HepG2 (cell line): Measurements from ENCODE around the gene ZNRF3. TPM values are rescaled to one million over a fixed set of nuclear protein-coding genes. Genes with fewer than 3 reads are reported as not detected.

Experiments used
- ASH2L ChIP-seq: fragments of 300-600, 200-600 bp; sonication (generic); IDR thresholded peaks from 2 replicates; pipeline ENCODE4 v1.7.0; 2017; ENCODE audit warnings: low read depth, mild to moderate bottlenecking, moderate library complexity, mixed read lengths, low read length; ENCODE audit not compliant: insufficient read length
- CENPBD1 ChIP-seq: sonication (generic); formaldehyde crosslinking; IDR thresholded peaks from 2 replicates; pipeline ENCODE4 v1.8.0; 2022; ENCODE audit warnings: missing genetic modification reagents, low read depth, mild to moderate bottlenecking, borderline replicate concordance
- FOXA1 ChIP-seq, 2 experiments: fragments of 450-650 bp in 1 of 2; sonication (generic) in 1 of 2; formaldehyde crosslinking in 1 of 2; IDR thresholded peaks; 2 replicates each; pipeline versions ENCODE4 v1.4.0 to v1.6.1; 2016 to 2020; ENCODE audit warnings: missing genetic modification reagents in 1 of 2
- FOXK2 ChIP-seq: fragments of 450-650 bp; IDR thresholded peaks from 2 replicates; pipeline ENCODE4 v1.6.1; 2016
- FOXM1 ChIP-seq: sonication (generic); formaldehyde crosslinking; IDR thresholded peaks from 2 replicates; pipeline ENCODE4 v1.5.0; 2020; ENCODE audit warnings: missing genetic modification reagents
- GFI1 ChIP-seq: sonication (generic); formaldehyde crosslinking; IDR thresholded peaks from 2 replicates; pipeline ENCODE4 v1.5.0; 2020; ENCODE audit warnings: missing genetic modification reagents, mild to moderate bottlenecking, borderline replicate concordance
- MAX ChIP-seq: IDR thresholded peaks from 2 replicates; pipeline ENCODE4 v1.6.1; 2012; ENCODE audit warnings: inconsistent platforms
- MLXIP ChIP-seq: sonication (generic); formaldehyde crosslinking; IDR thresholded peaks from 2 replicates; pipeline ENCODE4 v1.9.0; 2021; ENCODE audit warnings: missing genetic modification reagents, borderline replicate concordance
- PAF1 ChIP-seq: IDR thresholded peaks from 2 replicates; pipeline ENCODE4 v1.6.1; 2016; ENCODE audit warnings: missing genetic modification reagents, missing compliant biosample characterization
- RARG ChIP-seq: sonication (generic); formaldehyde crosslinking; IDR thresholded peaks from 2 replicates; pipeline ENCODE4 v1.4.0; 2020; ENCODE audit warnings: low read depth, mild to moderate bottlenecking, missing genetic modification reagents
- REXO4 ChIP-seq: sonication (generic); formaldehyde crosslinking; IDR thresholded peaks from 2 replicates; pipeline ENCODE4 v1.8.0; 2022; ENCODE audit warnings: missing genetic modification reagents, mild to moderate bottlenecking, borderline replicate concordance
- RFX1 ChIP-seq: fragments of 450-650 bp; IDR thresholded peaks from 2 replicates; pipeline ENCODE4 v1.6.1; 2017
- RFX3 ChIP-seq: IDR thresholded peaks from 2 replicates; pipeline ENCODE4 v1.6.1; 2016; ENCODE audit warnings: missing biosample characterization, missing genetic modification reagents
- SKI ChIP-seq: fragments of 450-650 bp; IDR thresholded peaks from one replicate; pipeline ENCODE4 v1.6.1; 2018; ENCODE audit warnings: mild to moderate bottlenecking; ENCODE audit not compliant: partially characterized antibody
- SRF ChIP-seq: IDR thresholded peaks from 2 replicates; pipeline ENCODE4 v1.6.1; 2011; ENCODE audit warnings: mild to moderate bottlenecking, low read depth, low read length, moderate library complexity
- TBL1XR1 ChIP-seq: fragments of 150-350 bp; IDR thresholded peaks from 2 replicates; pipeline ENCODE4 v1.6.1; 2014; ENCODE audit warnings: borderline replicate concordance, low read length; ENCODE audit not compliant: partially characterized antibody
- TEAD3 ChIP-seq: optimal IDR thresholded peaks from 2 replicates; pipeline ENCODE3; 2016; ENCODE audit warnings: borderline replicate concordance
- ZFP36L2 ChIP-seq: sonication (generic); formaldehyde crosslinking; IDR thresholded peaks from 2 replicates; pipeline ENCODE4 v1.4.0; 2020; ENCODE audit warnings: missing genetic modification reagents
- ZNF180 ChIP-seq: sonication (generic); formaldehyde crosslinking; IDR thresholded peaks from 2 replicates; pipeline ENCODE4 v1.4.0; 2020; ENCODE audit warnings: low read depth, missing genetic modification reagents, borderline replicate concordance
- ZNF251 ChIP-seq: sonication (generic); formaldehyde crosslinking; IDR thresholded peaks from 2 replicates; pipeline ENCODE4 v1.9.0; 2021; ENCODE audit warnings: mild to moderate bottlenecking, missing genetic modification reagents
- ZNF512B ChIP-seq: sonication (generic); formaldehyde crosslinking; IDR thresholded peaks from 2 replicates; pipeline ENCODE4 v1.5.1; 2020; ENCODE audit warnings: missing genetic modification reagents, mild to moderate bottlenecking, borderline replicate concordance
- ZNF564 ChIP-seq: sonication (generic); formaldehyde crosslinking; IDR thresholded peaks from 2 replicates; pipeline ENCODE4 v1.8.1; 2023; ENCODE audit warnings: mild to moderate bottlenecking, missing genetic modification reagents
- ZNF614 ChIP-seq: IDR thresholded peaks from 2 replicates; pipeline ENCODE4 v1.6.1; 2018; ENCODE audit warnings: missing biosample characterization, missing genetic modification reagents, inconsistent platforms, borderline replicate concordance
- ZNF672 ChIP-seq: sonication (generic); formaldehyde crosslinking; IDR thresholded peaks from 2 replicates; pipeline ENCODE4 v1.8.1; 2022; ENCODE audit warnings: missing genetic modification reagents
- ZNF747 ChIP-seq: sonication (generic); formaldehyde crosslinking; IDR thresholded peaks from 2 replicates; pipeline ENCODE4 v1.8.1; 2023; ENCODE audit warnings: missing genetic modification reagents, mild to moderate bottlenecking, borderline replicate concordance
- polyA plus RNA-seq, 8 experiments: library from polyadenylated mRNA; depleted of rRNA in 3 of 8; stranded (reverse) in 7 of 8; unstranded in 1 of 8; fragments of >200 nt; fragmentation: Illumina TruSeq in 4 of 8; extraction: Trizol in 4 of 8; gene quantifications; 2 replicates each; pipeline versions ENCODE4 v1.2.1 to v1.2.3, GENCODE V29; 2011 to 2016; ENCODE audit warnings: low read depth in 4 of 8, missing spikeins in 1 of 8, mixed read lengths in 1 of 8; ENCODE audit not compliant: insufficient read depth in 1 of 8
- total RNA-seq, 5 experiments: library from RNA; depleted of rRNA; stranded (reverse); fragments of >200 nt; fragmentation: Illumina TruSeq; extraction: Trizol; gene quantifications; 2 replicates each; pipeline ENCODE4 v1.2.3, GENCODE V29; 2016; ENCODE audit warnings: low read depth in 1 of 5

ZNRF3 gene
- total and polyA plus RNA-seq, 2 of the 13 experiments (the other 11 are each of a cell fraction or from before 2014, with no cell fraction given), result 20.3 to 36.7 TPM

GRCh38 chr22:28882878-28883656, at the start of gene ZNRF3 (continued):
- TF ChIP-seq RFX3, result no peak
- TF ChIP-seq PAF1, result no peak
- TF ChIP-seq ZNF180 (CRISPR knock-in tag), result no peak
- no peak for TF ChIP-seq ZNF672 (CRISPR knock-in tag)
- TF ChIP-seq ZNF512B (CRISPR knock-in tag), result no peak
- no peak for TF ChIP-seq ZNF614 (CRISPR knock-in tag)
- TF ChIP-seq ZNF251 (CRISPR knock-in tag), result no peak
- TF ChIP-seq REXO4, result no peak
- TF ChIP-seq CENPBD1, result no peak
- TF ChIP-seq ZNF564 (CRISPR knock-in tag), result peak; percentile 63; the same call in 1 of the 2 replicates
- peak; percentile 59; the same call in 1 of the 2 replicates for TF ChIP-seq ZNF747 (CRISPR knock-in tag)
- TF ChIP-seq FOXA1 (IDR thresholded peaks at IDR 0.05), result no peak
- TF ChIP-seq FOXA1 (CRISPR knock-in tag; IDR thresholded peaks at IDR 0.05), result 0 out of 2 replicates have a peak, but pooled peaks have one; percentile 37
- TF ChIP-seq RARG (CRISPR knock-in tag), result no peak
- no peak for TF ChIP-seq RFX1
- peak; percentile 63 for TF ChIP-seq SKI
- TF ChIP-seq ASH2L, result peak; percentile 80
- TF ChIP-seq FOXM1 (CRISPR knock-in tag), result no peak
- no peak for TF ChIP-seq SRF
- no peak for TF ChIP-seq ZFP36L2 (CRISPR knock-in tag)
- TF ChIP-seq MAX, result peak; percentile 70; the same call in 1 of the 2 replicates
- peak; percentile 18 for TF ChIP-seq TEAD3 (CRISPR knock-in tag)
- TF ChIP-seq FOXK2, result no peak
- no peak for TF ChIP-seq TBL1XR1
- TF ChIP-seq MLXIP (CRISPR knock-in tag), result 0 out of 2 replicates have a peak, but pooled peaks have one; percentile 10
- TF ChIP-seq GFI1 (CRISPR knock-in tag), result no peak
